Body of pancreas (tissue), 4 donors: ENCODE measurements around the gene HOXA1.

Source experiments
- POLR2A ChIP-seq, 3 donors: fragments of 450-650 bp; IDR thresholded peaks; one replicate each; pipeline ENCODE4 v1.6.1; 2016; ENCODE audit warnings: antibody characterized with exemption in 3 of 3, mild to moderate bottlenecking in 2 of 3
- TF ChIP-seq, protein P1 (sequence below), 7 experiments: fragments of 450-650 bp in 4 of 7; fragments of 200-600 bp in 3 of 7; sonication (generic) in 3 of 7; IDR thresholded peaks; one replicate each; pipeline ENCODE4 v1.5.1; 2016 to 2019; ENCODE audit warnings: antibody characterized with exemption in 7 of 7

DNA sequence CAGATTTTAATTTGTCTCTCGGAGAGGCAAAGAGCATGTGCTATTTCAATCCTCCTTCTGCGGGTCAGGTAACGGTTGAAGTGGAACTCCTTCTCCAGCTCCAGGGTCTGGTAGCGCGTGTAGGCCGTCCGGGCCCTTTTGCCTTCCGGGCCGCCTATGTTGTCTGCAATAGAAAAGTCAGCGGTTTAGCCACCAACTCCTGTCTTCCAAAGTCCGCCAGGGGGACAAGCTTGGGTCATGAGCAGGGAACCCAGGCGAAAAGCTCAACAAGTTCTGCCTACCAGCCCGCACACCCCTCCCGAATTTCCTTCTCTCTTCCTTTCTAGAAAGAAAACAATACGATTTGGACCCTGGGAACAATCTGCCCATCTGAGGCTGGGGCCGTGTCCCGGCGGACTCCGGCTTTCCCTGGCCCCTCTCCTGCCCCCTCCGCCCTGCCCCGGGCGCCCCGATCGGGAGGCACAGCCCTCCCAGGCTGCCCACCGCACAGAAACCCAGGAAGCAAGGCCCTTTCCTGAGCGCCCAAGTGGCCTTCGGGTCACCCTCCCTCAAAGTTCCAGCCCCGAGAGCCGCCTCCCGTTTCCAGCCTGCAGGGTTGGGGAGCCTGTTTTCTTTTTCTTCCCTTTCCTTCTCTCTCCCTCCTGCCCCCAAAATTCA lies 46.3 kb upstream of the HOXA1 start:
- TF ChIP-seq, protein P1, sequence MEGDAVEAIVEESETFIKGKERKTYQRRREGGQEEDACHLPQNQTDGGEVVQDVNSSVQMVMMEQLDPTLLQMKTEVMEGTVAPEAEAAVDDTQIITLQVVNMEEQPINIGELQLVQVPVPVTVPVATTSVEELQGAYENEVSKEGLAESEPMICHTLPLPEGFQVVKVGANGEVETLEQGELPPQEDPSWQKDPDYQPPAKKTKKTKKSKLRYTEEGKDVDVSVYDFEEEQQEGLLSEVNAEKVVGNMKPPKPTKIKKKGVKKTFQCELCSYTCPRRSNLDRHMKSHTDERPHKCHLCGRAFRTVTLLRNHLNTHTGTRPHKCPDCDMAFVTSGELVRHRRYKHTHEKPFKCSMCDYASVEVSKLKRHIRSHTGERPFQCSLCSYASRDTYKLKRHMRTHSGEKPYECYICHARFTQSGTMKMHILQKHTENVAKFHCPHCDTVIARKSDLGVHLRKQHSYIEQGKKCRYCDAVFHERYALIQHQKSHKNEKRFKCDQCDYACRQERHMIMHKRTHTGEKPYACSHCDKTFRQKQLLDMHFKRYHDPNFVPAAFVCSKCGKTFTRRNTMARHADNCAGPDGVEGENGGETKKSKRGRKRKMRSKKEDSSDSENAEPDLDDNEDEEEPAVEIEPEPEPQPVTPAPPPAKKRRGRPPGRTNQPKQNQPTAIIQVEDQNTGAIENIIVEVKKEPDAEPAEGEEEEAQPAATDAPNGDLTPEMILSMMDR (IDR thresholded peaks at IDR 0.05), result no peak
- no peak for TF ChIP-seq POLR2A (IDR thresholded peaks at IDR 0.05)
